ENCODE results near the gene MAGEF1.
A peak's percentile ranks its signal among the peaks of the same experiment; 100 is the strongest.

MAGEF1 gene, protein sequence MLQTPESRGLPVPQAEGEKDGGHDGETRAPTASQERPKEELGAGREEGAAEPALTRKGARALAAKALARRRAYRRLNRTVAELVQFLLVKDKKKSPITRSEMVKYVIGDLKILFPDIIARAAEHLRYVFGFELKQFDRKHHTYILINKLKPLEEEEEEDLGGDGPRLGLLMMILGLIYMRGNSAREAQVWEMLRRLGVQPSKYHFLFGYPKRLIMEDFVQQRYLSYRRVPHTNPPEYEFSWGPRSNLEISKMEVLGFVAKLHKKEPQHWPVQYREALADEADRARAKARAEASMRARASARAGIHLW

DNA sequence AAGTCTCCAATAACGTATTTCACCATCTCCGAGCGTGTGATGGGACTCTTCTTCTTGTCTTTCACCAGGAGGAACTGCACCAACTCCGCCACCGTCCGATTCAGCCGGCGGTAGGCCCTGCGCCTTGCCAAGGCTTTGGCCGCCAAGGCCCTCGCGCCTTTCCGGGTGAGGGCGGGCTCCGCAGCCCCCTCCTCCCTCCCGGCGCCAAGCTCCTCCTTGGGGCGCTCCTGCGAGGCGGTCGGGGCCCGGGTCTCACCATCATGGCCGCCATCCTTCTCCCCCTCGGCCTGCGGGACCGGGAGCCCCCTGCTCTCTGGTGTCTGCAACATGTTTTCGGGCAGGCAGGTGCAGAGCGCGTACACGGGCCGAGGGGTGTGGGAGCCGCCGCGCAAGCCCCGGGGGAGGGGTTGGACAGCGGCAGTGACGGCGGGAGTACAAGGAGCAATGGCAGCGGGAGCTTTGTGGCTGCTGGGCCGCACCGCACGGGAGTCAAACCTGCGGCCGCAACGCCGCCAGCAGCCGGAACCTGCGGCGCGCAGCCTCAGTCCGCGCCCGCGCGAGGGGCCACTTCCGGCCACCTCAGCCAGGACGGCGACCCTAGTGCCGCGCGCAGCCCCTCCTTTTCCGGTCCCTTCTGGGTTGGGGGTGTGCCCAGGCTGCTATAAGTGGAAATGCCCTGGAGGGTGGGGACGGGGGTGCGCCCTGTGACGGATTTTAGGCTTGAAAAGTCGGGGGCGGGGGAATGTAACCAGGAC is at the start of gene MAGEF1:
Gene MAGEF1 (minus strand): TSS at position 572 of the 755 bp plus-strand sequence. CDS start 243 bp downstream, at position 329.
- peak; percentile 19 to 58 (median 41) for DNase-seq (ENCODE audit: low read depth in 3 of 3)

DNA sequence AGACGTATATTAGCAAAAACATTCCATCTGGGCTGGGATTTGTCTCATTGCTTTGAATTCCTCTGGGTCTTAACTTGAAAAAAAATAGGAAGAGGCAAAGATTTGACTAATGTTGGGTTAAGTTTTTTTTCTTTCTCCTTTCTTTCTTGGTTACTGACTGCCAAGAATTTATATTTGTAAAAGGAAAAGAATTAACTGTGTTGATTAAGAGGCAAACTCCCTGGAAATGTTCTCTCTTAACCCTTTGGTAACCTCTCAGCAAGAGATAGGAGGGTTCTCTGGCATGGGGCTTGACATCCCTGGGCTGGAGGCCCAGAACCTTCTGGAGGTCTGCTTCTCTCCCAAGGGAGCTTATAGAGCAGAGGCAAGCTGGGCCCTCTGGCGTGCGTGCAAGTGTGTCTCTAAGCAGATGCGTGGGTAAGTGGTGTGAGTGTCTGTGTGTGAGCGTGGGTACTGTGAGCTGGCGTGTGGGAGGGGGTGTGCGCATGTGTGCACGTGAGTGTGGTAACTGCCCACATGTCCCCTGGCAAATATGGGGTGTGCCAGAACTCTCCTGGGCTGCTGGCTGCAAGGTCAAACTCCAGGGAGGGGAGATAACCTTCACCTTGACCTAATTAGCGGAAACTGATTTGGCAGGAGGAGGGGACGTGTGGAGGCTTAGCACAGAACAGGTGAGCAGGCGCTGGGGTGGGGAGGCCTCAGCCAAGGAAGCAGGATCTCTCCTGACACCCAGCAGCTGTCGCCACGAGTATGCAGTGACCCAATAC is 49.4 kb upstream of the MAGEF1 start:
- DNase-seq (ENCODE audit: low read depth in 3 of 3) = no peak

DNA sequence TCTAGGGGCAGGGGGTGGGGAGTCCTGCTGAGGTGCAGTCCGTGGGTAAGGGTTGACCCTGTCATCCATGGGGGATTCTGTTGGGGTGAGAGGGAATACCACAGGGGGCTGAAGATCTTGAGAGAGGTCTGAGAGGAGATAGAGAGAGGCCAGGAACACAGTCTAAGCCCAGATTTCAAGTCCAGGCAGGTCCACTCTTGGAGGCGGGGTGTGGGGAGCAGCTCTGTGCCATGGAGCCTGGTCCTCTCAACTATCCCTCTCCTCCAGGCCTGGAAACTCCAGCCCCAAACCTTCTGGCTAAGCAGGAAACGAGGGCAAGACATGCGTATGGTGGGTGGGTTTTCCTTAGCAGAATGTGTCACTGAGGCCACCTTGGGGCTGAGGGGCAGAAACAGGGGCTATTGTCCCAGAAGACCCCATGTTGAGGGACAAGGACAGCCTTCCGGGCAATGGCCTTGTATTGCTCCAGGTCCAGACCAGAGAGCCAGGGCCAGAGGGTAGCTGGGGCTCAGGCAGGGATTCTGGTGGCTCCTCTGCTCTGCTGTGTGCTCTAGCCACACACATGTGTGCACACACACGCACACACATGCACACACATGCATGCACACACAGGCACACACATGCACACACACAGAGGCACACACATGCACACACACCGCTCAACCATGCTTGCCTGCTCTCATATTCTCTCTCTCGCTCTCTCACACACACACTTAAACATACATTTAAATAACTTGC is 48.6 kb upstream of the MAGEF1 start:
- DNase-seq (ENCODE audit: low read depth in 3 of 3) = no peak

DNA sequence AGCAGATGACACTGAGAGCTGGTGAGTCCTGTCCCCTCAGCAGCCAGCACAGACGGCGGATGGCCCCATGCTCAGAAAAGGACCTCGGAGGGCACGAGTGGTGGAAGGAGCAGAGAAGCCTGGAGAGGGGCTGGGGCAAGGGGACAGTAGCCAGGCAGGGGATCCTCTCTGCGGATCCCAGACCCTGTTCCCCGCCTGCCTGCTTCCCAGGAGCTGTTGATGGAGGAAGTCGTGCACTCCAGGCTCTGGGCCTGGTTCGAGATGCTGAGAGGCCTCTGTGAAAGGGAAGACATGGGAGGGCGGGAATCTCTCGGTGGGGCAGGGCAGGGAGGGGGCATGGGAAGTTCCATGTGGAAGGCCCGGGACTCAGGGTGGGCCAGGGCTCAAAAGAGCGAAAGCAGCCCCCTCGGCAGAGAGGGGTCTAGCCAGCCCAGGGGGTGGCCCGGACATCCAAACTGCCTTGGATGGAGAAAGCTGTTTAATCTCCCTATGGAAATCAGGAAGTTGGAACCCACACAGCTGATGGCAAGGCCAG is 47.9 kb upstream of the MAGEF1 start:
- DNase-seq (ENCODE audit: low read depth in 3 of 3) = no peak

DNA sequence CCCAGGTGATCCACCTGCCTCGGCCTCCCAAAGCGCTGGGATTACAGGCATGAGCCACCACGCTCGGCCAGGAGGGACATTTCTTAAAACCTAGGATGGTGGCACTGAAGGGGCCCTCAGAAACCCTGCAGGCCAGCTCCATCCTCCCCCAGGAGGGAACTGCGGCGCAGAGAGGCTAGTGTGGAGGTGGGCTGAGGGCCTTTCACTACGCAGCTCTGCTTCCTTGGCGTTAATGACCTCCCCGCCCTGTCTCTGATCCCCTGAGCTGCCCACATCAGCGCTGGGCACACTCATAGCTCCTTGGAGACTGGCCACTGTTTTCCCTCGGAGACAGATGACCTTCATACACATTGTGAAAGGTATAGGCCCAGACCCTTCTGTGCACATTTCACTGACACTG is 46.2 kb upstream of the MAGEF1 start:
- no peak for DNase-seq (ENCODE audit: low read depth in 3 of 3)

DNA sequence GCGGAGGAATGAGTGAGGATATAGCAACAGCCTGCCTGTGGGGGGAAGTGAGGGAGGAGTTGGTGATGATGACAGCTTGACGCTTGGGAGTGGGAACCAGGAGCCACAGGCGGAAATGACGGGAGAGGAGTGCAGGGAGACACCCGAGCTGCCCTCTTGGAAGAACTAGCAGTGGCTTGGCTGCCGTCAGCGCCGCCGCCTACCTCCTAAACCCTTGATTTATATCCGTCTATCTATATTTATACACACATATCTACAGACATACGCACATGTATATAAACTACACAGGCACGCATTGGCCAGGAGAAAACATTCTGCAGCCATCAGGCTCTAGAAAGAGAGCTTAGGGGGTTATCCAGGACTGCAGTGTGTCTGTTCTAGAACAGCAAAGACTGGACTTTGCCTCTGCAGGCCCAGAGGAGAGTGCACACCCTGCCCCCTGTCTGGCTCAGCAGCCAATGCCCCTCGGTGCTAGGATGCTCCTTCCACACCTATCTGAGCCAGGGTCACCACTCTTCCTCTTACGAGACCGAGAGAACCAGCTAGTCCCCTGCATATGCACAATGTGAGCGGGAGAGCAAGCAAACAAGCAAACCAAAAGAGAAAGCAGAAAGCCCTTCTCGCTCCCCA is 45.3 kb upstream of the MAGEF1 start:
- DNase-seq (ENCODE audit: low read depth in 3 of 3) = no peak

DNA sequence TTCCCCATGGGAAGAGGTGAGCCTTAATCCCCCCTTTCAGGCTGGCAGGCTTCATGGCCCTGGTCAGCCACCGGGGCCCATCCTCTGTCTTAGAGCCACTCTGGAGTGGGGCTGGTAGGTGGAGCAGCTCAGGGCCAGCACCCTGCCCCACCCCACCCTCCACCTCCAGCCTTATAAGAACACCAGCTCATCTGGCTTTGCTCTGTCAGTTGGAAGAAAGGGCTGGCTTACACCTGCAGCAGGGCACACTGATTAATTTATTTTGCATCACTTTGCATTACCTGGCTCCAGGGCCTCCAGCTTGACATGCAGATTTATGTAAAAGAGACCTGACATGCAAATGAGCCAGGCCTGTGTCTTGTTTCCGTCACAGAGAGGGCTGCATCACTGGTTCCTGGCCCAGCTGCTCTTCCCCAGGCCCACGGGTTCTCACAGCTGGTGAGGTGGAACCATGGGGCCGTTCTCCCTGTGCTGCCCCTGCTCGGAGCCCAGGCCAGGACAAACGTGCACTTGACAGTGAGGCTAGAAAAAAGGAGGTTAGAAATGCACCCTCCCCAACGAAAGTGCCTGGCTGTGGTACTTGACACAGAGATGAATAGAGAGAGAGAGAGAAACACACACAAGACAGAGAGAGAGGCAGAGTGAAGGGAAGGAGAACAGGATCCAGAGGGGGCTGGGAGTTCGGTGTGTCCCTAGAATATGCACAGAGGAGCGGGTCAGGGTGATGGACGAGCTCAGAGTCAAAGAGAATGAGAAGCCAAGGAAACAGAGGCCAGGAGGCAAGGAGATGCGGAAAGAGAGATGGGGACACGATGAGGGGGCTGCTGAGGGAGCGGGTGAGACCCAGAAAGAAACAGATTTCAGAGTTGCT is 44.5 kb upstream of the MAGEF1 start:
- no peak for DNase-seq (ENCODE audit: low read depth in 3 of 3)

DNA sequence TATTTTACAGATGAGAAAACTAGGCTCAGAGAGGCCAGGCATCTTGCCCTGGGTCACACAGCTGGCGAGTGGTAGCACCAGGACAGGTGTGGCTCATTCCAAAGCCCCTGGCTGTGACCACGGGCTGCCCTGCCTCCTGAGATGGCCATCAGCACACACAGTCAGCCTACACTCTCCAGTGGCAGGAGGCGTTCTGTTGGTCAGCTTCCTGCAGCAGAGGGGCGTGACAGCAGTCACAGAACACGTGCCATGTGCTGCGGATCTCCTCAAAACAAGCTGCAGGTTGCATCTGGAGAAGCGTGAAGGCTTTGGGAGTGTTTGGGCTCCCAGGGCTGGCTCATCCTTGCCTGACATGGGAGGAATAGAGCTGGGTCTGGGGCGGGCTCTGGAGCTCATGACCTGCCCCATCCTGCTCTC is 43.5 kb upstream of the MAGEF1 start:
- DNase-seq (ENCODE audit: low read depth in 3 of 3) = no peak

DNA sequence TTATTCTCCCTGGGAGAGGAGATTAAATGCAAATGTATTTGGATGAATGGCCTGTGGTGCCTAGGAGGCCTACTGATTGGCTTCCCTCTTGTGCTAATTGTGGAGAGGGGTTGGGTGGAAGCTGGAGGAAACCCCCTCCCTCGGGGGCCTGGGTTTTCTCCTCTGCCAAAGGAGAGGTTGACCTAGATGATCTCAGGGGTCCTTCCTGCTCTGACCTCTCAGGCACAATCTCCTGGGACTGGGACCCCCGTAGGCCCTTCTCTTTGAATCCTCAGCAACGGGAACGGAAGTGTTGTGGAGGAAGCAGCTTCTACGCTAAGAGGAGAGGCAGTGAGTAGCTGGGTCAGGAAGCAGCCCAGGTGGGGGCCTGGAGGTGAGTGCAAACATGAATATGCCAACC is 40.5 kb upstream of the MAGEF1 start:
- no peak for DNase-seq (ENCODE audit: low read depth in 3 of 3)

DNA sequence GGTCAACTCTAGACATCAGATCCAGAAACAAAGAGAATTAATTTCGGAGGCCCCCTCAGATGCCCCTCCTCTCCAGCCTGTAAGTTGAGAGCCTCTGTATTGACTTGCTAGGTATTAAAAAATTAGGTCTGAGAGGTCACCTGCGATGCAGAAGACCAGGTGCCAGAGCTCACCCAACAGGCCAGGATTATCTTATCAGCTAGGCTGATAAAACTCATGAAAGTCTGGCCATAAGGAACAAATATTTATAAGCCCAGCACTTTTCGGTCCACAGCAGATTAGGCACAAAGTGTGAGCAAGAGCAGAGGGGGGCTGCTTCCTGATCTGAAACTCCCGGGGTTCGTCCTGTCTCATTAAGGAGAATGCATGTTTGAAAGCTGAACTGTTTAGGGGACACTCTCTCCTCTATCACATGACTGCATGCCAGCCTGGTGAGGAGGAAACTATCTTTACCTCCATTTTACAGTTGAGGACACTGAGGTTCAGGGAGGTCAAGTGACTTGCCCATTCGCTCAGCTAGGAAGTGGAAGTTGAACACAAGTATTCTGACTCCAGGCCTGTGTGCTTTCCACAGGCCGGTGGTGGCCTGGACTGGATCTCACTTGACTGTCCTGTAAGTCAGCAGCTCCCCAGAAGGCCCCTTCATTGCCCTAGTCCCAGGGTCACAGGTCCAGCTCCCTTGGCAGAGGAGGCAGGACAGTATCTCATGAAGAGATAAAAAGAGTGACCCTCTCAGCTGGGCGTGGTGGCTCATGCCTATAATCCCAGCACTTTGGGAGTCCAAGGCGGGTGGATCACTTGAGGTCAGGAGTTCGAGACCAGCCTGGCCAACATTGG is 39.6 kb upstream of the MAGEF1 start:
- no peak for DNase-seq (ENCODE audit: low read depth in 3 of 3)

DNA sequence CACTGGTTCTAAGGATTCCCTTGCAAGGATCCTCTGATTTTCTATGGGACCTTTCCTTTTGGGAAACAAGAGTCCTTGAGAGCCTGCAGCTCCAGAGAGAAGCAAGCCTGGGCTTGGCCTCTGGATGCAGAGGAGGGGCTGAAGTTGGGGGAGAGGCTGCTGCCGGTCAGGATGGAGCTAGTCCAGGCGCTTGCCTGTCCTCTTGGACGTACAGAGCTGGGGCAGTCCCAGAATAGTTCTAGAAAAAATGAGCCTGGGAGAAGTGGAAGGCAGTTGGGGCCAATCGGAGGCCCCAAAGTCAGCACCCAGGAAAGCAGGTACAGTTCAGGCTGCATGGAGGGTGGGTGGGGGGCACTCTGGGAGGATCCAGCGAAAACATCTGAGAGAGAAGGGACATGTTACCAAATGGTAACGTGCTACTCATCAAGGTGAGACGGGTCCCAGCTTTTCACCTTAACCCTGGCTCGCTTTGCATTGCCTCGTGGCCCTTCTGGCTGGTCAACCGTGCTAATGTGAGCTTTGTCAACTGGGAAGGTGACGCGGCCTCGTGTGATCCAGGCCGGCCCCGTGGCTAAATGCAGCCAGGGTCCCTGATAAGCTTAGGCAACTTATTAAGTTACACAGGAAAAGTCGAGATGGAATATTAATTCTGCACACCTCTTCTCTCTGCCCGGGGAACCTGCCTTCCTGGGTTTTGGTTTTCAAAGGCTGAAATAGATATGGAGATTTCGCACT is 38.7 kb upstream of the MAGEF1 start:
- DNase-seq (ENCODE audit: low read depth in 3 of 3) = no peak

DNA sequence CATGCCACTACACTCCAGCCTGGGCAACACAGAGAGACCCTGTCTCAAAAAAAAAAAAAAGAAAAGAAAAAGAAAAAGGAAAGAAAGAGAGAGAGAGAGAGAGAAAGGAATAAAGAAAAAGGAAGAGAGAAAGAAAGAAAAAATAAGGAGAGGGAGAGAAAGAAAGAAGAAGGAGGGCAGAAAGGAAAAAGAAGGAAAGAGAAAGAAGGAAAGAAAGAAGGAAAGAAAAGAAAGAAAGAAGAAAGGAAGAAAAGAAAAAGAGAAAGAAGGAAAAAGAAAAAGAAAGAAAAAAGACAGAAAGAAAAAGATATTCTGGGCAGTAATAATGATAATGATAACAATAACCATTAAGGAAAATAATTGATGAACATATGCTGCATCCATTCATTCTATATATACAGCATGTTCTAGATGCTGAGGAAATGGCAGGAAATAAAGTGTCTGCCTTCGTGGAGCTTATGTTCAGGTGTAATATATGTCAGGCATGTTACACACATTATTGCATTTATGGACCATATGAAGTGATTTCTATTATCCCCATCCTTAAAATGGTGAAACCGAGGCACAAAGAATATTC is 37.4 kb upstream of the MAGEF1 start:
- DNase-seq (ENCODE audit: low read depth in 3 of 3) = no peak

DNA sequence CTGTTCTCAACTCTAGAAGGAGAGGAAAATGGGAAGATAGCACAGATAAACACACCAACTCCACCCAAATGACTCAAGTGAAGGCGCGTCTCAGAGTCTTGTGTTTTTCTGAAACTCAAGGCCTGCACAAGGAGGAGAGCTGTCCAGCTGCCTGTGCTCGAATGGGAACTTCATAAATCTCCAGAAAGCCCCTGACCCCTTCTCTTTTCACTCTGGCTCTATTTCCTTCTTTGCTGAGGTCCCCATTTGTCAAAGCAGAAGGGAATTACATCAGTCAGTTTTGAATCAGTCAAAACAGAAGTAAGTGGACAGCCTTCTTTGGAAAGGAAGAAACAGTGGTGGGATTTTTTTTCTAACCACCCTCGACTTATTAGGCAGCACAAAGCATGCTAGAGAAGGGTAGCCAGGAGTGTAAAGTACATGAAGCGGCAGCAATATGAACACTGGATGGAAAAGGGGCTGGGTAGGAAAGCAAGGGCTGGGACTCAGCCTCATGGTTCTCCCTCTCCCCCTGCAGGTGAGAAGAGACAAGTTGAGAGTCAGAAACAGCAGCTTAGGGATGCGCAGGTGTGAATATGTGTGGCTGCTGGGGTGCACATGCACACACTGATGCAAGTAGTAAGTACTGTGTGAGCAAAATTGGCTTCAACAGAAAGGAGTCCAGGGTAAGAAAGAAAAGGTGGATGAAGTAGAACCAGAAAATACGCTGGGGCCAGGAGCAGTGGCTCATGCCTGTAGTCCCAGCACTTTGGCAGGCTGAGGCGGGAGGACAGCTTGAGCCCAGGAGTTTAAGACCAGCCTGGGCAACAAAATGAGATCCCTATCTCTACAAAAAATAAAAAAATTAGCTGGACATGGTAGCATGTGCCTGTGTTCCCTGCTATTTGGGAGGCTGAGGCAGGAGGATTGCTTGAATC is 36.6 kb upstream of the MAGEF1 start:
- DNase-seq (ENCODE audit: low read depth in 3 of 3) = no peak

DNA sequence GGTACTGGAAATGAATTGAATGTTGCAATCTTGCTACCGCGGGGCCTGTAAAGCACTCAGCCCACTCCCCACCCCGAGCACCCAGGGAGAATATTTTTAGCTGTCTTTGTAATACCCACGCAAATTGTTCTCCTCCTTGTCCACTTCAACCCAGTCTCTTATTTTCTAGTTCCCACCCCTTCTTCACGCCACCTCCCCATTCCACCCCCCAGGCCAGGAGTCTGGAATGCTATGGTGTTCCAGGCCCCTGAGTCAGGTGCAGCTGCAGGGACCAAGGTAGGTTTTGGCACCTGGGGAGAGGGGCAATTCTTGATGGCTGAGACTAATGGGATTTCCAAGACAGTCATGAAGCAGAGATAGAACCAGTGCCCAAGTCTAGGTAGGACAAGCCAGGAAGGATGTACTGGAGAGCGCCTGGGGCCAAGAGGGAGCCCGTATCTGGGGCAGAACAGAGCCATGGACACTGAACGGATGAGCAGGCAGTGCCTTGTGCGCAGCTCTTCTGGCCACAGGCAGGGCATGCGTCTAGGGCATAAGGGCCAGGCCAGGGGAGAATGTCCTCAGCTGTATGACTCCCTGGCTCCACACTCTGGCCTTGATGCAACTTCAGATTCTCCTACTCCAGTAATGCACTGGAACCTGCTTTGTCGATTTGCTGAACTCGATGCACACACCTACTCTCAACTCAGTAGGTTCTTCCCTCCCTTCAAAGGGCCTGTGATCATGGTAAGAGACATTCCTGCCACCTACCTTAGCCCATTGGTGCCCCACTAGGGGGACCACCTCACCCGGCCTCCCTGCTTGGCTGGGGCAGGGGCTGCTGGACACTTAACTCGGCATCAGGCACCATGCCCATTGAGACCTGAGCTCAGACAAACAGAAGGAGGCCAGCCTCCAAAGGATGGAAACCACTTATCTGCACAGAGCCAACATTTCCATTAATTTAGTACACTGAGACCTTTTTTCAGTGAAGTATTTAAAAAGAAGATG is 34.6 kb upstream of the MAGEF1 start:
- no peak for DNase-seq (ENCODE audit: low read depth in 3 of 3)

DNA sequence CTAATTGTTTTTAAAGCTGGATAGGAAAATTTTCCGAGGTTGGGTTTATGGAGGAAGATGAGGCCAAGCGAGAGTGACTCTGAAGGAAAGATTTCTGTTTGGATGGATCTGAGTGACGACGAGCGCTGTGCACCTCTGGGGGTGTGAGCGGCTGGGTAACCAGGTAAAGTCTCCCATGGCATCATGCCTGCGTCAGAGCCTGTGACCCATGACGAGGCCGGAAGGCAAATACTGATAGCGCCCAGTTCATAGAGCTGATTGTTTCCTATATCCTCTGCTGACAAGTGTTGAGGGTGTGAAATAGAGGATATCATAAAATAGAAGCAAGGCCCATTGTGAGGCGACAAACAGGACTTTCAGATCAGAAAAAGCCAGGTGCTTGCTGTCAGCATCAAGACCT is 33.7 kb upstream of the MAGEF1 start:
- no peak for DNase-seq (ENCODE audit: low read depth in 3 of 3)

DNA sequence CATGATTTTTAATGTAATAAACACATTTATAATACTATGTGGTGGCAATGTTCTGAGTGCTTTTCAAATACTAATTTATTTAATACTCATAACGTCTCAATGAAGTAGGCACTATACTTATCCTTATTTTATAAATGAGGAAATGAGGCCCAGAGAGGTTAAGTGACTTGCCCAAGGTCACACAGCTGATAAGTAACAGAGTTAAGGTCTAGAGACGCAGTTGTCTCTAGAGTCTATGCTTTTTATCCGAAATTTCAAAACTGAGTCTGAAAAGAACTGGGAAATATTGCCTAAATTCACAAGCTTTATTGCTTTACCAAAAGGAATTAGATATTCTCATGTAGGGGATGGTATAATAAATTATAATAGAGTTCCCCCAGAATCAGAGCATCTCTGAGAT is 31.4 kb upstream of the MAGEF1 start:
- DNase-seq (ENCODE audit: low read depth in 3 of 3) = no peak

Data from stimulated activated CD4-positive, alpha-beta T cell treated with anti-CD3 and anti-CD28 coated beads, TNF-alpha, amount 100 ng/mL, for 4 hours (primary cell).